AG04449 (cell line): ENCODE measurements around the gene TMEM126A.

Experiments used
- CTCF ChIA-PET: fragments of 350-600 bp; formaldehyde crosslinking; extraction: SDS; loops from one replicate; lab custom pipeline; 2021; ENCODE audit warnings: antibody characterized with exemption; lab: Yijun Ruan, JAX
- POLR2A ChIA-PET: fragments of 400-600, 350-600 bp; formaldehyde crosslinking; extraction: SDS; loops from one replicate; lab custom pipeline; 2020; ENCODE audit warnings: antibody characterized with exemption, inconsistent platforms; lab: Yijun Ruan, JAX
- DNase-seq: peaks from one replicate; pipeline ENCODE4 v3.0.0-alpha.2; 2010; ENCODE audit warnings: low read depth, low spot score
- H3K4me3 ChIP-seq: 2 replicates; pipeline ENCODE4 v1.5.1; 2011; ENCODE audit warnings: low read depth, mild to moderate bottlenecking, control low read depth, low read length
- TF ChIP-seq, protein P1 (sequence below): IDR thresholded peaks from one replicate; pipeline ENCODE4 v1.5.1; 2011; ENCODE audit warnings: mild to moderate bottlenecking, moderate library complexity, low read length, control low read depth, inconsistent platforms; ENCODE audit not compliant: insufficient read depth; ENCODE audit errors: missing control alignments

TMEM126A gene

DNA sequence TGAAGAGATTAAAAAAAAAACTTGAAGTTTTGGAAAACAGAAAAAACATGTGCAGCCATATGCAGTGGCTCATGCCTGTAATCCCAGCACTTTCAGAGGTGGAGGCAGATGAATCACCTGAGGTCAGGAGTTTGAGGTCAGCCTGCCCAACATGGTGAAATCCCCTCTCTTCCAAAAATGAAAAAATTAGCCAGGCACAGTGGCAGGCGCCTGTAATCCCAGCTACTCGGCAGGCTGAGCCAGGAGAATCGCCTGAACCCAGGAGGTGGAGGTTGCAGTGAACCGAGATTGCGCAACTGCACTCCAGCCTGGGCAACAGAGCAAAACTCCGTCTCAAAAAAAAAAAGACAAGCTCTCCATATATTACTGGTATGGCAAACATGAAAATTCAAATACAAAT, 28.3 kb upstream of the TMEM126A start:
- POLR2A ChIA-PET: no interaction called here
- CTCF ChIA-PET: no interaction called here
- DNase-seq: no peak
- TF ChIP-seq, protein P1, sequence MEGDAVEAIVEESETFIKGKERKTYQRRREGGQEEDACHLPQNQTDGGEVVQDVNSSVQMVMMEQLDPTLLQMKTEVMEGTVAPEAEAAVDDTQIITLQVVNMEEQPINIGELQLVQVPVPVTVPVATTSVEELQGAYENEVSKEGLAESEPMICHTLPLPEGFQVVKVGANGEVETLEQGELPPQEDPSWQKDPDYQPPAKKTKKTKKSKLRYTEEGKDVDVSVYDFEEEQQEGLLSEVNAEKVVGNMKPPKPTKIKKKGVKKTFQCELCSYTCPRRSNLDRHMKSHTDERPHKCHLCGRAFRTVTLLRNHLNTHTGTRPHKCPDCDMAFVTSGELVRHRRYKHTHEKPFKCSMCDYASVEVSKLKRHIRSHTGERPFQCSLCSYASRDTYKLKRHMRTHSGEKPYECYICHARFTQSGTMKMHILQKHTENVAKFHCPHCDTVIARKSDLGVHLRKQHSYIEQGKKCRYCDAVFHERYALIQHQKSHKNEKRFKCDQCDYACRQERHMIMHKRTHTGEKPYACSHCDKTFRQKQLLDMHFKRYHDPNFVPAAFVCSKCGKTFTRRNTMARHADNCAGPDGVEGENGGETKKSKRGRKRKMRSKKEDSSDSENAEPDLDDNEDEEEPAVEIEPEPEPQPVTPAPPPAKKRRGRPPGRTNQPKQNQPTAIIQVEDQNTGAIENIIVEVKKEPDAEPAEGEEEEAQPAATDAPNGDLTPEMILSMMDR: no peak
- H3K4me3 ChIP-seq: no peak overlapping the region

DNA sequence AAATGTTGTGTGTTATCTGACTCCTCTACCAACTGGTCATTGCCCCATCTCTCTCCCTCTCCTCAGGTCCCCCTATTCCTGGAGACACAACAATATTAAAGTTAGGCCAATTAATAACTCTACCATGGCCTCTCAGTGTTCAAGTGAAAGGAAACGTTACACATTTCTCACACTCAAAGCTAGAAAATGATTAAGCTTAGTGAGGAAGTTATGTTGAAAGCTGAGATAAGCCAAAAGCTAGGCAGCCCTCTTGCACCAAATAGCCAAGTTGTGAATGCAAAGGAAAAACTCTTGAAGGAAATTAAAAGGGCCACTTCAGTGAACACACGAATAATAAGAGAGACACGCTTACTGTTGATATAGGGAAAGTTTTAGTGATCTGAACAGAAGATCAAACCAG, 27.5 kb upstream of the TMEM126A start:
- TF ChIP-seq, protein P1: no peak
- DNase-seq: no peak
- ChIA-PET POLR2A (no interaction called here), CTCF (interaction anchor here (0.6 kb wide), 1 partner anchor 1285 kb away, joined by 3 read pairs; no protein-coding TSS in a partner anchor)
- H3K4me3 ChIP-seq: no peak overlapping the region

DNA sequence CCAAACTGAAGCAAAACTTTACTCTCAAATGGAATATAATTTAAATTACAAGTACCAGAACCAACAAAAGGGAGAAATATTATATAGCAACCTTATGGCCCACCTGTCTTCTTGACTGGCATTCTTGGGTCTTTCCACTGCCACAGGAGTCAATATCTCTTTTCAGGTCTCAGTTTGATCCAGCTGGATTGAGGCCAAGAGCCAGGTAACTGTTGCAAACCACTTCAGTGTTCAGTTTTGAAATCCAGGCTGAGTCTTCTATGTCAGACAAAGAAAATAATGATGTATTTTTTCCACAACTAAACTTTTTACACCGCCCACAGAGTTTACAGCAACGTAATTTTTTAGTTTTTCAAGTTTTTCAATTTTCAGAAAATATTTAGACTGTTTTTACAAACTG, 21.3 kb upstream of the TMEM126A start:
- CTCF ChIA-PET: interaction anchor here (1.6 kb wide), 1 partner anchor 32 kb away, joined by 4 read pairs; no protein-coding TSS in a partner anchor
- DNase-seq: no peak
- TF ChIP-seq, protein P1: no peak
- POLR2A ChIA-PET: no interaction called here
- no peak overlapping the region for H3K4me3 ChIP-seq

DNA sequence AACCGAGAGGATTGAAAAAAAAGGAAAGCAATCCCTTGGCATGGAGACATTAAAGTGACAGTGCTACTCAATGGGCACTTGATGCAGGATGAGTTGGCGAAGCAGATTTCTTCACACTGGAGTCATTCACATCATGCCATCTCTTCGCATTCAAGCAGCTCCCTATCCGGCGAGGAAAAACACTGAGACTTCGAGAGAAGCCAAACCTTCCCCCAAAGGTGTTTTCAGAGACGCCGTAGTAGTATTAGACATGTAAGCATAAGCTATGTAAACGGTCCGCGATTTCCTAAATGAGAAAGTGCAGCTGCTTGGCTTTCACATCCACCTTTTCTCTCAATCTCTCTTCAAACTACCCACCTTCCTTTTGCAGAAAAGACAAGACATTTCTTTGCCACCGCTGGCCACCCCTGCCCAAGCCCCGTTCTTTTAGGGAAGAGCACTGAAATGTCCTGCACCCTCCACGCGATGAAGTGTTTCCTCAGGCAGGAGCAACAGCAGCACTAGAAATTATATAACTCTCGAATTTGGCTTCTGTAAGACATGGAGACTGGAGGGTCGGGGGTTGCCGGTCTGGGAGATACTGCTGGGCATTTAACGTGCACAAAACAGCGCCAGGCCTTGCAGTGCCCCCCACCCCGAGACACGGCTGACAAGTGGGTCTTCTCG, 20.3 kb upstream of the TMEM126A start, which contains the start of gene DLG2:
Gene DLG2, minus strand, starts transcription at position 13 of the 666 bp plus-strand sequence.
- ChIA-PET CTCF (interaction anchor here (0.8 to 1.4 kb wide), 4 partner anchors 11 to 65 kb away, joined by 3 read pairs; partner anchors contain the start of gene TMEM126A), POLR2A (interaction anchor here (0.7 to 2.4 kb wide), 5 partner anchors 10 to 618 kb away, joined by 3 to 14 read pairs (median 4); partner anchors contain the start of genes CREBZF and TMEM126A)
- TF ChIP-seq, protein P1: no peak
- DNase-seq: no peak
- peak within 1 kb of the TSS; percentile 70 for H3K4me3 ChIP-seq

DNA sequence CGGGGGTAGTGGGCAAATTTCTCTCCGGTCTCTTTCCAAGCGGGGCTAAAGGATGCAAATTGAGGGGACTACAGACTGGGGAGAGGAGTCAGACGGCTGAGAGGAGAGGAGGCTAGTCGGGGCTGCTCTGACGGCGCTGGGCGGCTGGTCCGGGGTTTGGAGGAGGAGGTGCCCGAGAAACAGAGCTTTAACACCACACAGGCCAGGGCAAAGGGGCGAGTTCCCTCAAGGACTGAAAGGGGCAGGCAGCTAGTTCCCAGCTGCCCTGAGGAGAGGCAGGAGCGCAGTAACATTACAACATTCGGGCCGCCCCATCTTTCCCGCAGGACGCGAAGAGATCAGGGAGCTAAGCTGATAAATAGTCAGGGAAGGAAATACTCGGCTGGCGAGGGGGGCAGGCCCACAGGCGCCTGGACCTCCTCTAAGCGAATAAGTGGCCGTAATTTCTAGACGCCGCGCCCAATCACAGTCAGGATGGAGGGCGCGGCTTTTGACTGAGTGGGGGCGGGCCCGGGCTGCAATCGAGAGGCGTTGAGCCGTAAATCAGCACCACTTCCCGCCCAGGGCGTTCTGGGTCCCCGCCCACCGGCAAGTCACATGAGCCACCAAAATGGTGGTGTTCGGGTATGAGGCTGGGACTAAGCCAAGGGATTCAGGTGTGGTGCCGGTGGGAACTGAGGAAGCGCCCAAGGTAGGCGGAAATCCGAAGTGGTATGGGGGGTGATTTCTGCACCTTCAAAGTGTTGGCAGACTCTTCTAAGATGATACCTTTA, 19.6 kb upstream of the TMEM126A start, which contains the start of gene TMEM126B:
Gene TMEM126B, plus strand, starts transcription at position 596 of the 773 bp plus-strand sequence. Its CDS starts 15 bp downstream, at position 611.
- POLR2A ChIA-PET: interaction anchor here (0.7 to 2.4 kb wide), 5 partner anchors 9 to 617 kb away, joined by 3 to 14 read pairs (median 4); partner anchors contain the start of genes CREBZF and TMEM126A
- TF ChIP-seq, protein P1: no peak
- CTCF ChIA-PET: interaction anchor here (0.8 to 1.4 kb wide), 4 partner anchors 12 to 64 kb away, joined by 3 read pairs; partner anchors contain the start of gene TMEM126A
- H3K4me3 ChIP-seq: peak within 1 kb of the TSS; percentile 78
- peak; percentile 69 for DNase-seq
